ENCODE measurements around the gene GNB3.
"Not testable (repeated sequence)": the region's sequence is repeated elsewhere in the genome, so short reads cannot be mapped to it uniquely, and the experiment has no call there.

The GNB3 gene

GRCh38 chr12:6863033-6863432 is 22.3 kb downstream of the GNB3 start:
- no peak for TF ChIP-seq CTCF (IDR thresholded peaks at IDR 0.05; ENCODE audit: control insufficient read depth, insufficient read depth, low read depth, low read length, missing control alignments)
- DNase-seq (ENCODE audit: low read depth) = no peak
- no peak overlapping the region for H3K4me3 ChIP-seq (ENCODE audit: control insufficient read depth, low read depth, low read length)

- TF ChIP-seq CTCF (IDR thresholded peaks at IDR 0.05; ENCODE audit: control insufficient read depth, insufficient read depth, low read depth, low read length, missing control alignments) = no peak
- no peak for DNase-seq (ENCODE audit: low read depth)
- no peak overlapping the region for H3K4me3 ChIP-seq (ENCODE audit: control insufficient read depth, low read depth, low read length)
Observed at GRCh38 chr12:6863586-6864321, 23.0 kb downstream of the GNB3 start.

GRCh38 chr12:6865307-6865706 is 24.6 kb downstream of the GNB3 start:
- DNase-seq (ENCODE audit: low read depth) = not testable (repeated sequence)

GRCh38 chr12:6866163-6866919 is 25.6 kb downstream of the GNB3 start:
- no peak overlapping the region; the same call in 1 of the 2 replicates for H3K4me3 ChIP-seq (ENCODE audit: control insufficient read depth, low read depth, low read length)
- no peak for TF ChIP-seq CTCF (IDR thresholded peaks at IDR 0.05; ENCODE audit: control insufficient read depth, insufficient read depth, low read depth, low read length, missing control alignments)
- no peak for DNase-seq (ENCODE audit: low read depth)

More at GRCh38 chr12:6865307-6865706, 24.6 kb downstream of the GNB3 start:
- not testable (repeated sequence) for H3K4me3 ChIP-seq (ENCODE audit: control insufficient read depth, low read depth, low read length)

- no peak for DNase-seq (ENCODE audit: low read depth)
Observed at GRCh38 chr12:6866920-6867412, 26.2 kb downstream of the GNB3 start.

GRCh38 chr12:6867413-6868210 is 26.9 kb downstream of the GNB3 start, which contains the start of gene TPI1:
TPI1 (plus strand) TSS chr12:6867531; CDS start chr12:6867567, 36 bp downstream.
- no peak for TF ChIP-seq CTCF (IDR thresholded peaks at IDR 0.05; ENCODE audit: control insufficient read depth, insufficient read depth, low read depth, low read length, missing control alignments)
- DNase-seq (ENCODE audit: low read depth) = no peak
- peak within 1 kb of the TSS; percentile 53 for H3K4me3 ChIP-seq (ENCODE audit: control insufficient read depth, low read depth, low read length)

More at GRCh38 chr12:6866920-6867412, 26.2 kb downstream of the GNB3 start:
- TF ChIP-seq CTCF (IDR thresholded peaks at IDR 0.05; ENCODE audit: control insufficient read depth, insufficient read depth, low read depth, low read length, missing control alignments) = no peak
- H3K4me3 ChIP-seq (ENCODE audit: control insufficient read depth, low read depth, low read length) = peak overlapping the region; percentile 53

Measured in AG09309 (cell line).